Measurements from ENCODE around the gene AP5Z1.
A peak's percentile ranks its signal among the peaks of the same experiment; 100 is the strongest.

Gene AP5Z1

GRCh38 chr7:4738711-4739527, 36.5 kb upstream of the AP5Z1 start:
- ChIA-PET POLR2A (ENCODE audit: low non-redundant PET) (no interaction called here), CTCF (no interaction called here)
- DNase-seq (ENCODE audit: low spot score) = peak; percentile 17
- peak overlapping the region; percentile 68 for H3K27ac ChIP-seq
- TF ChIP-seq CTCF (conservative IDR thresholded peaks at IDR 0.05; ENCODE audit: low read depth) = no peak

GRCh38 chr7:4739528-4739992, 35.9 kb upstream of the AP5Z1 start:
- no peak for TF ChIP-seq CTCF (conservative IDR thresholded peaks at IDR 0.05; ENCODE audit: low read depth)
- DNase-seq (ENCODE audit: low spot score) = no peak
- POLR2A ChIA-PET (ENCODE audit: low non-redundant PET) = no interaction called here
- H3K27ac ChIP-seq = peak overlapping the region; percentile 68
- CTCF ChIA-PET = no interaction called here

DNA sequence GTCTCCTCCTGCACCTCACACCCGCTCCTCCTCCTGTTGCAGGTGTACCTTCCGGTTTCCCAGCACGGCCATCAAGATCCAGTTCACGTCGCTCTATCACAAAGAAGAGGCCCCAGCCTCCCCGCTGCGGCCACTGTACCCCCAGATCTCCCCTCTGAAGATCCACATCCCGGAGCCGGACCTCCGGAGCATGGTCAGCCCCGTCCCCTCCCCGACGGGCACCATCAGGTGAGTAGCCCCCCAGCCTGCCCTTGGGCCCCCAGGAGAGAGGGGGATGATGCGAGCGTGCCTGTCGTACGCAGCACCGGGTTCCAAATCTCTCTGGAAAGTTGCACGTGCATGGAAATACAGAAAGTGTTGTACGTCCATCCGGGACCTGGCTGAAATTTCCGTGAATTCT, 34.6 kb upstream of the AP5Z1 start:
- TF ChIP-seq CTCF (conservative IDR thresholded peaks at IDR 0.05; ENCODE audit: low read depth) = no peak
- no peak for DNase-seq (ENCODE audit: low spot score)
- CTCF ChIA-PET = interaction anchor here (0.7 kb wide), 1 partner anchor 878 kb away, joined by 4 read pairs; no protein-coding TSS in a partner anchor
- peak overlapping the region; percentile 9 for H3K27ac ChIP-seq
- POLR2A ChIA-PET (ENCODE audit: low non-redundant PET) = no interaction called here

- DNase-seq (ENCODE audit: low spot score) = no peak
- CTCF ChIA-PET = interaction anchor here (0.6 kb wide), 1 partner anchor 12 kb away, joined by 3 read pairs; no protein-coding TSS in a partner anchor
These were observed 33.3 kb upstream of the AP5Z1 start for GRCh38 chr7:4742051-4742573.

DNA sequence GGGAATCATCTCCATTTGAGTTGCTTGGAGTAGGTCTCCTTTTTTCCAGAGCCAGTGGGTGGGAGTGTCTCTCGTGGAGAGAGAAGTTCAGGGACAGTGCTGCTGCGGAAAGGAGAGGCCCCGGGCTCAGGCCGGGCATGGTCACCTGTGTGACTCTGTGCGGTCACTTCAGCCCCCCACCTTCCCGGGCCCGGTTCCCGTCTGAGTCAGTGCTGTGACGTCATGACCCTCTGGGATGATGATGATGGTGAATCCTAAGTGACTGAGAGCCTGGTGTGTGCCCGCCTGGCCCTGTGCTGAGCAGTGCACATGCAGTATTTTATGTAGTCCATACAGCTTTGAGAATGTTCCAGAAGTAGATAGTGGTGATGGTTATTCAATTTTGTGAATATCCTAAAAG, 32.6 kb upstream of the AP5Z1 start:
- ChIA-PET POLR2A (ENCODE audit: low non-redundant PET) (no interaction called here), CTCF (interaction anchor here (0.6 kb wide), 1 partner anchor 11 kb away, joined by 3 read pairs; no protein-coding TSS in a partner anchor)
- peak overlapping the region; percentile 96 for H3K27ac ChIP-seq
- TF ChIP-seq CTCF (conservative IDR thresholded peaks at IDR 0.05; ENCODE audit: low read depth) = no peak
- DNase-seq (ENCODE audit: low spot score) = peak; percentile 16

More at GRCh38 chr7:4742051-4742573, 33.3 kb upstream of the AP5Z1 start:
- POLR2A ChIA-PET (ENCODE audit: low non-redundant PET) = no interaction called here
- TF ChIP-seq CTCF (conservative IDR thresholded peaks at IDR 0.05; ENCODE audit: low read depth) = no peak
- H3K27ac ChIP-seq = peak overlapping the region; percentile 96

DNA sequence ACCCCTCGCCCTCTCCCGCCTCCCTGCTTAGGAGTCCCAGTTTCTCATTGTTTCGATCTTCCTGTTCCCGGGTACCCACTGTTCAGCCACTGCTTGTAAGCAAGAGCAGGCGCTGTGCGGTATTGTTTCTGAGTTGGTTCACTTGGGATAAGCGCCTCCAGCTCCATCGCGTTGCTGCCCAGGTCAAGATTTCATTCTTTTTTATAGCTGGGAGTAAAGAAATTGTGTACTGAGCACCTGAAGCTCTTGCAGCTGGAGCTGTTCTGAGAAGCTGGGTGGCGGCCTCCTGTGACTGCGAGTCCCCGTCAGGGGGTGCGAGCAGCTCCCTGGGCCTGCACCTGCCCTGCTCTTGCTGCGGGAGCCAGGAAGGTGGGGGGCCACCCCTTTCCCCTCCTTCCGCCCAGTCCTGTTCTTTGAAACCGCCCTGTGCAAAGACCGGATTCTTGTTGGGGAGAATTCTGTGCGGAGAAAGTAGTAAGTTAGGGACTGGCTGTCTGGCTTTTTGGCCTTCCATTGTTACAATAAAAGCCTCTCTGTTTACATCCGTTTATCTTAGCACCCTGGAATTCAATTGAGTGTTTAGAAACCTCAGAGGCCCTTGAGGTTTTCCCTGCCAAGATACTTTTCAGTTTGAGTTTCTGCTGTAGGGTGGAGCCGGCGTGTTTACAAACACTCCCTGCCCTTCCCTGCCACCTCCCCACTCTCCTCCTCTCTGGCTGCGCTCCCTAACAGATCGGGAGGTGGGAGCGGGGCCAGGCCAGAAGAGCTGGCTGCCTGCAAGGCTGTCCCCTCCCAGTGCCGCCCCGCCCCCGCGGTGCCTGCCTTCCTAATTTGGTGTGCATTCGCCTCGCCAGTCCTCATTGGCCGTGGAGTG, 30.8 kb upstream of the AP5Z1 start:
- peak; percentile 98 for DNase-seq (ENCODE audit: low spot score)
- TF ChIP-seq CTCF (conservative IDR thresholded peaks at IDR 0.05; ENCODE audit: low read depth) = no peak
- H3K27ac ChIP-seq = peak overlapping the region; percentile 96
- ChIA-PET POLR2A (ENCODE audit: low non-redundant PET) (interaction anchor here (0.5 kb wide), 1 partner anchor 692 kb away, joined by 8 read pairs; no protein-coding TSS in a partner anchor), CTCF (no interaction called here)
